Measurements from ENCODE around the gene FSHR. TPM values are rescaled to one million over a fixed set of nuclear protein-coding genes. Genes with fewer than 3 reads are reported as not detected.

FSHR gene
- total RNA-seq, 1 donor from 2014 or later = not detected

GRCh38 chr2:48979691-48980090, 174.6 kb downstream of the FSHR start:
- DNase-seq (ENCODE audit: low spot score in 2 of 2) (no peak), FAIRE-seq (no peak)

- DNase-seq (ENCODE audit: low spot score in 2 of 2) (no peak), FAIRE-seq (no peak)
Observed at GRCh38 chr2:48978131-48978530, 176.2 kb downstream of the FSHR start.

- no peak for DNase-seq (ENCODE audit: low spot score in 2 of 2)
- FAIRE-seq = no peak
Observed at GRCh38 chr2:48971801-48972200, 182.5 kb downstream of the FSHR start.

- DNase-seq (ENCODE audit: low spot score in 2 of 2) (no peak), FAIRE-seq (no peak)
Observed at GRCh38 chr2:48968011-48968410, 186.3 kb downstream of the FSHR start.

- DNase-seq (ENCODE audit: low spot score in 2 of 2) = no peak
- FAIRE-seq = no peak
Observed at GRCh38 chr2:48965204-48965603, 189.1 kb downstream of the FSHR start.

- FAIRE-seq = no peak
- no peak for DNase-seq (ENCODE audit: low spot score in 2 of 2)
Observed at GRCh38 chr2:48961009-48961408, 193.3 kb downstream of the FSHR start.

GRCh38 chr2:48954935-48955334, 199.4 kb downstream of the FSHR start:
- no peak for DNase-seq (ENCODE audit: low spot score in 2 of 2)
- no peak for FAIRE-seq

- DNase-seq (ENCODE audit: low spot score in 2 of 2) (no peak), FAIRE-seq (no peak)
Observed at GRCh38 chr2:48954311-48954710, 200.0 kb downstream of the FSHR start.

- DNase-seq (ENCODE audit: low spot score in 2 of 2) = no peak
- no peak for FAIRE-seq
Observed at GRCh38 chr2:48952614-48953013, 201.7 kb downstream of the FSHR start.

- DNase-seq (ENCODE audit: low spot score in 2 of 2) = no peak
Observed at GRCh38 chr2:48952143-48952542, 202.2 kb downstream of the FSHR start.

GRCh38 chr2:48948400-48949125, 205.8 kb downstream of the FSHR start:
- DNase-seq (ENCODE audit: low spot score in 2 of 2) (no peak), FAIRE-seq (no peak)

More at GRCh38 chr2:48952143-48952542, 202.2 kb downstream of the FSHR start:
- FAIRE-seq = no peak

GRCh38 chr2:48946449-48947048, 207.8 kb downstream of the FSHR start:
- FAIRE-seq (peak; percentile 93), DNase-seq (ENCODE audit: low spot score in 2 of 2) (peak; percentile 22 to 45)

- DNase-seq (ENCODE audit: low spot score in 2 of 2) (no peak), FAIRE-seq (no peak)
Observed at GRCh38 chr2:48944956-48945355, 209.4 kb downstream of the FSHR start.

- FAIRE-seq = no peak
- no peak for DNase-seq (ENCODE audit: low spot score in 2 of 2)
Observed at GRCh38 chr2:48943436-48943835, 210.9 kb downstream of the FSHR start.

- DNase-seq (ENCODE audit: low spot score in 2 of 2) = no peak
- FAIRE-seq = no peak
Observed at GRCh38 chr2:48941908-48942307, 212.4 kb downstream of the FSHR start.

GRCh38 chr2:48941456-48941855, 212.9 kb downstream of the FSHR start:
- FAIRE-seq (no peak), DNase-seq (ENCODE audit: low spot score in 2 of 2) (no peak)

GRCh38 chr2:48940606-48941005, 213.7 kb downstream of the FSHR start:
- FAIRE-seq (no peak), DNase-seq (ENCODE audit: low spot score in 2 of 2) (no peak)

GRCh38 chr2:48939232-48939631, 215.1 kb downstream of the FSHR start:
- DNase-seq (ENCODE audit: low spot score in 2 of 2) = no peak
- no peak for FAIRE-seq

GRCh38 chr2:48938231-48938630, 216.1 kb downstream of the FSHR start:
- DNase-seq (ENCODE audit: low spot score in 2 of 2) (no peak), FAIRE-seq (no peak)

- no peak for DNase-seq (ENCODE audit: low spot score in 2 of 2)
- FAIRE-seq = no peak
Observed at GRCh38 chr2:48934807-48935206, 219.5 kb downstream of the FSHR start.

GRCh38 chr2:48933828-48934497, 220.4 kb downstream of the FSHR start:
- no peak for DNase-seq (ENCODE audit: low spot score in 2 of 2)
- FAIRE-seq = no peak

GRCh38 chr2:48932667-48933066, 221.6 kb downstream of the FSHR start:
- FAIRE-seq (no peak), DNase-seq (ENCODE audit: low spot score in 2 of 2) (no peak)
